Upper lobe of left lung (tissue), 4 donors: ENCODE measurements around the gene PLIN3.

Experiments used
- CTCF ChIP-seq, 6 experiments: fragments of 450-650 bp in 4 of 6; fragments of 200-600 bp in 2 of 6; sonication (generic) in 2 of 6; IDR thresholded peaks; one replicate each; pipeline ENCODE4 v1.5.1; 2016 to 2019; ENCODE audit warnings: antibody characterized with exemption in 6 of 6
- EP300 ChIP-seq, 4 donors: sonication (generic); formaldehyde crosslinking; IDR thresholded peaks; one replicate each; pipeline ENCODE4 v1.5.1; 2017; ENCODE audit warnings: antibody characterized with exemption in 4 of 4, control low read depth in 2 of 4
- POLR2A ChIP-seq, 4 donors: fragments of 450-650 bp; IDR thresholded peaks; one replicate each; pipeline ENCODE4 v1.5.1; 2016 to 2017; ENCODE audit warnings: antibody characterized with exemption in 4 of 4, mild to moderate bottlenecking in 2 of 4
- POLR2AphosphoS5 ChIP-seq, 2 donors: sonication (generic); formaldehyde crosslinking; IDR thresholded peaks; one replicate each; pipeline ENCODE4 v1.5.1; 2017; ENCODE audit warnings: antibody characterized with exemption in 2 of 2

GRCh38 chr19:4911314-4911713 lies 43.8 kb upstream of the PLIN3 start:
- no peak for TF ChIP-seq CTCF (IDR thresholded peaks at IDR 0.05)
- no peak for TF ChIP-seq EP300 (IDR thresholded peaks at IDR 0.05)
- TF ChIP-seq POLR2AphosphoS5 (IDR thresholded peaks at IDR 0.05), result no peak
- no peak for TF ChIP-seq POLR2A (IDR thresholded peaks at IDR 0.05)
